IMR-90 (cell line): Measurements from ENCODE around the gene SDCCAG8. TPM values are rescaled to one million over a fixed set of nuclear protein-coding genes. Genes with fewer than 3 reads are reported as not detected.
"Not testable (repeated sequence)": the region's sequence is repeated elsewhere in the genome, so short reads cannot be mapped to it uniquely, and the experiment has no call there.

Source experiments
- ATAC-seq: fragments of 200-7000 bp; cut with Tn5 transposase; 2 replicates; pipeline ENCODE4 v1.9.1; 2020; ENCODE audit warnings: low read depth, mild to moderate bottlenecking, moderate library complexity
- BruUV-seq: library from RNA; stranded (reverse); fragments of 400-500 nt; replicated peaks from 2 replicates; lab custom pipeline; 2021; lab: Mats Ljungman, UMichigan
- CTCF ChIA-PET: fragments of 300-600 bp; formaldehyde crosslinking; extraction: SDS; loops from one replicate; lab custom pipeline; 2021; ENCODE audit warnings: antibody characterized with exemption; lab: Yijun Ruan, JAX
- POLR2A ChIA-PET: fragments of 300-600 bp; sonication (Branson Sonifier 250); formaldehyde crosslinking; loops from one replicate; lab custom pipeline; 2022; ENCODE audit warnings: antibody characterized with exemption; ENCODE audit not compliant: unreplicated experiment; lab: Charles Lee
- DNase-seq: peaks from one replicate; pipeline ENCODE4 v3.0.0; 2013
- H2AFZ ChIP-seq: replicated peaks from 2 replicates; pipeline ENCODE3; 2013; ENCODE audit warnings: low read length, mild to moderate bottlenecking; ENCODE audit not compliant: poor library complexity
- H2AK5ac ChIP-seq: 2 replicates; pipeline ENCODE4 v1.6.1; 2013; ENCODE audit warnings: low read depth, low read length, inconsistent platforms
- H2AK9ac ChIP-seq: replicated peaks from 2 replicates; pipeline ENCODE3; 2013; ENCODE audit warnings: mild to moderate bottlenecking, low read depth, low read length, moderate library complexity; ENCODE audit not compliant: poor library complexity
- H2BK120ac ChIP-seq: 2 replicates; pipeline ENCODE4 v1.6.1; 2013; ENCODE audit warnings: low read depth, low read length, inconsistent platforms
- H2BK15ac ChIP-seq: 3 replicates; pipeline ENCODE4 v1.6.1; 2013; ENCODE audit warnings: low read depth, low read length, inconsistent platforms
- H2BK20ac ChIP-seq: 2 replicates; pipeline ENCODE4 v1.6.1; 2013; ENCODE audit warnings: low read depth, mild to moderate bottlenecking, inconsistent platforms, low read length, moderate library complexity
- H2BK5ac ChIP-seq: 2 replicates; pipeline ENCODE4 v1.6.1; 2013; ENCODE audit warnings: mild to moderate bottlenecking, low read depth, low read length, inconsistent platforms; ENCODE audit not compliant: poor library complexity, severe bottlenecking
- H3K14ac ChIP-seq: replicated peaks from 2 replicates; pipeline ENCODE4 v1.6.1; 2013; ENCODE audit warnings: low read depth, low read length, inconsistent platforms
- H3K18ac ChIP-seq: 2 replicates; pipeline ENCODE4 v1.6.1; 2013; ENCODE audit warnings: low read depth, low read length, control low read depth
- H3K23ac ChIP-seq: 2 replicates; pipeline ENCODE4 v1.6.1; 2013; ENCODE audit warnings: low read depth, low read length, inconsistent platforms
- H3K27ac ChIP-seq: 2 replicates; pipeline ENCODE4 v1.5.1; 2013; ENCODE audit warnings: mild to moderate bottlenecking, control low read depth, low read length; ENCODE audit not compliant: insufficient read depth
- H3K27me3 ChIP-seq: 2 replicates; pipeline ENCODE4 v1.6.1; 2013; ENCODE audit warnings: low read length; ENCODE audit not compliant: control insufficient read depth, insufficient read depth
- H3K36me3 ChIP-seq: 2 replicates; pipeline ENCODE4 v1.6.1; 2013; ENCODE audit warnings: low read length, mixed read lengths; ENCODE audit not compliant: control insufficient read depth, insufficient read depth
- H3K4ac ChIP-seq: 2 replicates; pipeline ENCODE4 v1.6.1; 2013; ENCODE audit warnings: low read depth, low read length, inconsistent platforms
- H3K4me1 ChIP-seq: 2 replicates; pipeline ENCODE4 v1.6.1; 2013; ENCODE audit warnings: low read length, mixed read lengths; ENCODE audit not compliant: control insufficient read depth, insufficient read depth
- H3K4me2 ChIP-seq: 2 replicates; pipeline ENCODE4 v1.6.1; 2013; ENCODE audit warnings: low read depth, mild to moderate bottlenecking, control low read depth, low read length, moderate library complexity
- H3K4me3 ChIP-seq: 2 replicates; pipeline ENCODE4 v1.5.1; 2013; ENCODE audit warnings: low read depth, mild to moderate bottlenecking, control low read depth, low read length, moderate library complexity; ENCODE audit not compliant: insufficient read depth
- H3K56ac ChIP-seq: 2 replicates; pipeline ENCODE4 v1.6.1; 2013; ENCODE audit warnings: low read length, inconsistent platforms; ENCODE audit not compliant: insufficient read depth; ENCODE audit errors: extremely low read depth
- H3K79me1 ChIP-seq, 2 experiments: 2 replicates each; pipeline ENCODE4 v1.6.1; 2013; ENCODE audit warnings: low read length in 2 of 2, inconsistent platforms in 1 of 2, low read depth in 1 of 2
- H3K9ac ChIP-seq: 2 replicates; pipeline ENCODE4 v1.6.1; 2013; ENCODE audit warnings: low read depth, low read length, control low read depth
- H3K9me1 ChIP-seq: 2 replicates; pipeline ENCODE4 v1.6.1; 2013; ENCODE audit warnings: low read length, inconsistent platforms; ENCODE audit not compliant: insufficient read depth
- H3K9me3 ChIP-seq: 2 replicates; pipeline ENCODE4 v1.6.1; 2013; ENCODE audit warnings: low read length; ENCODE audit not compliant: control insufficient read depth, insufficient read depth
- H4K20me1 ChIP-seq: 2 replicates; pipeline ENCODE4 v1.6.1; 2013; ENCODE audit warnings: low read length, inconsistent platforms; ENCODE audit not compliant: insufficient read depth
- H4K5ac ChIP-seq: 2 replicates; pipeline ENCODE4 v1.6.1; 2013; ENCODE audit warnings: mild to moderate bottlenecking, low read depth, low read length, control low read depth
- H4K8ac ChIP-seq, 2 experiments: 2 replicates each; pipeline ENCODE4 v1.6.1; 2013; ENCODE audit warnings: low read depth in 2 of 2, low read length in 2 of 2, control low read depth in 1 of 2, inconsistent platforms in 1 of 2
- H4K91ac ChIP-seq: 2 replicates; pipeline ENCODE4 v1.6.1; 2013; ENCODE audit warnings: low read depth, low read length, inconsistent platforms; ENCODE audit not compliant: insufficient read depth
- CEBPB ChIP-seq: IDR thresholded peaks from 2 replicates; pipeline ENCODE4 v1.6.1; 2012; ENCODE audit warnings: low read depth, low read length, improper control_type of control experiment
- MXI1 ChIP-seq: IDR thresholded peaks from 2 replicates; pipeline ENCODE4 v1.6.1; 2012; ENCODE audit warnings: low read depth, mild to moderate bottlenecking, low read length, moderate library complexity, borderline replicate concordance
- NFE2L2 ChIP-seq: fragments of 150-350 bp; IDR thresholded peaks from 2 replicates; pipeline ENCODE4 v1.6.1; 2016; ENCODE audit warnings: low read depth, mild to moderate bottlenecking, low read length
- RAD21 ChIP-seq: IDR thresholded peaks from 2 replicates; pipeline ENCODE4 v1.6.1; 2012; ENCODE audit warnings: low read length, improper control_type of control experiment
- RFX5 ChIP-seq: IDR thresholded peaks from 2 replicates; pipeline ENCODE4 v1.8.0; 2012; ENCODE audit warnings: low read depth, mild to moderate bottlenecking, low read length, moderate library complexity
- WGBS, 2 experiments: methylation state at CpG; one replicate each; pipeline versions ENCODE4 v1.1.5 to v1.1.7; 2013; ENCODE audit warnings: missing lambda C conversion rate in 2 of 2; ENCODE audit not compliant: insufficient read length in 1 of 2; ENCODE audit errors: extremely low coverage in 2 of 2; 5-methylcytosine and 5-hydroxymethylcytosine counted together
- dilution Hi-C: fragments of 300-500 bp; cut with HindIII; formaldehyde crosslinking; loops from one replicate; pipeline ENCODE4 v1.14.3; 2018; ENCODE audit warnings: low sequenced_read_pairs; ENCODE audit not compliant: unreplicated experiment
- in situ Hi-C: fragments of 300-500 bp; cut with MboI; formaldehyde crosslinking; loops from 3 replicates; pipeline ENCODE4 v1.14.3; 2019; ENCODE audit warnings: low sequenced_read_pairs, inconsistent platforms, mixed read lengths
- intact Hi-C: fragments of 100-400 bp; cut with micrococcal nuclease; formaldehyde crosslinking; loops from 2 replicates; pipeline ENCODE4 v1.10.0; 2022
- polyA plus RNA-seq, 3 experiments: library from polyadenylated mRNA; depleted of rRNA; stranded (reverse); fragments of >200 nt; gene quantifications; 2 replicates each; pipeline ENCODE4 v1.2.3, GENCODE V29; 2012; ENCODE audit warnings: low replicate concordance in 1 of 3
- total RNA-seq: library from RNA; depleted of rRNA; stranded (reverse); fragments of >200 nt; gene quantifications from 2 replicates; pipeline ENCODE4 v1.2.3, GENCODE V29; 2012

The SDCCAG8 gene
- total and polyA plus RNA-seq, 2 of the 4 experiments (the other 2 are of a cell fraction): 25.2 to 46.8 TPM

DNA sequence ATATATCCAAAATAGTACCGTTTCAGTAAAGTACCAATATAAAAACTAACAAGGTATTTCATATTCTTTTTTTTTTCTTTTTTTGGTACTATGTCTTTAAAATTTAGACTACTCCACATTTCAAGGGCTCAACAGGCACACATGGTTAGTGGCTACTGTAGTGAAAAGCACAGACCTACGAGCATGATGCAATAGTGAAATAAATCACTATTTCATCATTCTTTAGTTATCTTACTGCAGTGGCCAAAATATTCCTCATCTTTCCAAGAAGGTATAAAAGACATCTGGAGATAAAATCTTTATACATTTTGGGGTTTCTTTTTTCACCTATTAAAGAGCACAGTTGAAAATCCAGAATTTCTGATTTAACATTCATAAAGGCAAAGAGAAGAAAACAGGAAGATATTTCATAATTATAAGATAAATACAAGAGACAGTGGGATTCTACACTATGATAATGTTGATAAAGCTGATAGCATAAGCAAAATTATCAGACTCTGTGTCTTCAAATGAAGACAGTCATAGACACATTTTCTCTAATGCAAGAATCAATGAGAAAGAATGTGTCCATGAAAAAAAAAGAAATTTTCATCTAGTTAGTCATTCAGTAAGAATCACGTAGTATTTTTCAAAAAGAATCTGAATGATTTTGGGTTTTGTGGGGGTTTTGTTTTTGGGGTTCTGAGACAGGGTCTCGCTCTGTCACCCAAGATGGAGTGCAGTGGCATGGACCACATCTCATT, 42.6 kb upstream of the SDCCAG8 start:
- Histone ChIP-seq H3K9me3 (no peaks in the 10 kb centered on the region), H3K4me1 (peaks cover 8% of the 10 kb centered on the region), H3K23ac (no peak overlapping the region), H3K4ac (peak overlapping the region; percentile 90), H3K18ac (peak overlapping the region; percentile 82; the same call in 1 of the 2 replicates), H3K9ac (no peak overlapping the region), H2AFZ (no peak overlapping the region), H4K5ac (peak overlapping the region; percentile 85), H4K20me1 (peaks cover 3% of the 10 kb centered on the region), H3K4me3 (no peak overlapping the region), H2BK20ac (0 out of 2 replicates have a peak overlapping the region, but pooled peaks have one; percentile 32), H3K9me1 (no peaks in the 10 kb centered on the region), H3K36me3 (peaks cover 5% of the 10 kb centered on the region), H3K79me1 (peaks cover 6 to 15% of the 10 kb centered on the region in 2 experiments), H3K27me3 (no peaks in the 10 kb centered on the region), H4K91ac (peak overlapping the region; percentile 46; the same call in 1 of the 2 replicates), H2AK5ac (peak overlapping the region; percentile 57; the same call in 1 of the 2 replicates), H4K8ac (peak overlapping the region in 1 of 2 experiments; percentile 97; a peak in 2 of 4 replicates), H2AK9ac (peak overlapping the region; percentile 17), H2BK15ac (no peak overlapping the region), H3K27ac (peak overlapping the region; percentile 75), H3K14ac (peak overlapping the region; percentile 76; the same call in 1 of the 2 replicates), H3K4me2 (peak overlapping the region; percentile 30; the same call in 1 of the 2 replicates), H3K56ac (peak overlapping the region; percentile 2; the same call in 1 of the 2 replicates), H2BK5ac (peak overlapping the region; percentile 83), H2BK120ac (peak overlapping the region; percentile 86)
- dilution Hi-C loops (no loop called here), in situ Hi-C loops (no loop called here), intact Hi-C loops (no loop called here)
- no CpG with 5 or more reads among the region's 4 CpGs for WGBS, 2 experiments
- BruUV-seq: no TSS peak
- TF ChIP-seq CEBPB: peak; percentile 97
- TF ChIP-seq NFE2L2: no peak
- no peak for TF ChIP-seq RFX5
- no peak for TF ChIP-seq MXI1
- no peak for TF ChIP-seq RAD21
- ChIA-PET POLR2A (no interaction called here), CTCF (no interaction called here)
- peak; percentile 77 for DNase-seq
- peak; percentile 70 for ATAC-seq

DNA sequence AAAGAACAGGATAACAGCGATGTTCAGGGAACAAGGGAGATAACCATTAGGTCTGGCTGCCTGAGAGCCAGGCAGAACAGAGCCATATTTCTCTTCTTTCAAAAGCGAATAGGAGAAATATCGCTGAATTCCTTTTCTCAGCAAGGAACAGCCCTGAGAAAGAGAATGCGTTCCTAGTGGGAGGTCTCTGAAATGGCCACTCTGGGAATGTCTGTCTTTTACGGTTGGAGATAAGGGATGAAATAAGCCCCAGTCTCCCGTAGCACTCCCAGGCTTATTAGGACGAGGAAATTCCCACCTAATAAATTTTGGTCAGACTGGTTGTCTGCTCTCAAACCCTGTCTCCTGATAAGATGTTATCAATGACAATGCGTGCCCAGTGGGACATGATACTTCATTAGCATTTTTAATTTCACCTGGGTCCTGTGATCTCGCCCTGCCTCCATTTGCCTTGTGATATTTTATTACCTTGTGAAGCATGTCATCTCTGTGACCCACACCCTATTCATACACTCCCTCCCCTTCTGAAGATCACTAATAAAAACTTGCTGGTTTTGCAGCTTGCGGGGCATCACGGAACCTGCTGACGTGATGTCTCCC, 40.5 kb upstream of the SDCCAG8 start:
- ATAC-seq, H4K91ac ChIP-seq, dilution Hi-C loops, DNase-seq, H3K56ac ChIP-seq, H2AK9ac ChIP-seq, H3K4me1 ChIP-seq, H2AK5ac ChIP-seq, H3K4me3 ChIP-seq, H3K9ac ChIP-seq, H2BK120ac ChIP-seq, H2BK5ac ChIP-seq, H3K14ac ChIP-seq, H3K27me3 ChIP-seq, H2BK15ac ChIP-seq, in situ Hi-C loops, H3K4ac ChIP-seq, H4K5ac ChIP-seq, H3K4me2 ChIP-seq, H4K8ac ChIP-seq, H3K23ac ChIP-seq, H4K20me1 ChIP-seq, BruUV-seq, POLR2A ChIA-PET, H3K36me3 ChIP-seq, H3K9me3 ChIP-seq, H3K27ac ChIP-seq, H2AFZ ChIP-seq, H3K9me1 ChIP-seq, H3K18ac ChIP-seq, H2BK20ac ChIP-seq: not testable (repeated sequence)
- intact Hi-C loops: loop anchor here (5.0 kb wide), 1 partner anchor 37 kb away; no protein-coding TSS in a partner anchor
- CTCF ChIA-PET: interaction anchor here (0.6 kb wide), 1 partner anchor 1806 kb away, joined by 3 read pairs; no protein-coding TSS in a partner anchor
- 94% methylated on average over 2 of the region's 12 CpGs; no CpG with 5 or more reads in 1 of the 2 experiments for WGBS, 2 experiments
- H3K79me1 ChIP-seq: peaks cover 3 to 17% of the 10 kb centered on the region in 2 experiments
